Mesenchymal stem cell (in vitro differentiated cells and primary cell): ENCODE measurements around the gene ABCA2.

ENCODE experiments used
- DNase-seq: peaks from one replicate; pipeline ENCODE4 v3.0.0-alpha.2; 2013
- H2AFZ ChIP-seq: one replicate; pipeline ENCODE4 v1.6.1; 2013; ENCODE audit warnings: low read depth, mild to moderate bottlenecking, control low read depth, inconsistent platforms, low read length, moderate library complexity
- H2AK5ac ChIP-seq: 2 replicates; pipeline ENCODE4 v1.6.1; 2013; ENCODE audit warnings: low read length, moderate library complexity, mild to moderate bottlenecking, inconsistent platforms; ENCODE audit not compliant: severe bottlenecking
- H2BK120ac ChIP-seq: one replicate; pipeline ENCODE4 v1.6.1; 2013; ENCODE audit warnings: low read depth, mild to moderate bottlenecking, inconsistent platforms, low read length, moderate library complexity
- H2BK12ac ChIP-seq, 2 experiments: one replicate each; pipeline ENCODE4 v1.6.1; 2013; ENCODE audit warnings: inconsistent platforms in 2 of 2, low read length in 2 of 2, mild to moderate bottlenecking in 2 of 2, moderate library complexity in 2 of 2, control low read depth in 1 of 2
- H2BK15ac ChIP-seq: one replicate; pipeline ENCODE4 v1.6.1; 2013; ENCODE audit warnings: mild to moderate bottlenecking, low read depth, inconsistent platforms; ENCODE audit not compliant: poor library complexity, severe bottlenecking
- H2BK5ac ChIP-seq: 2 replicates; pipeline ENCODE4 v1.6.1; 2013; ENCODE audit warnings: low read depth, mild to moderate bottlenecking, low read length, control low read depth, inconsistent platforms; ENCODE audit not compliant: poor library complexity, severe bottlenecking
- H3K14ac ChIP-seq, 2 experiments: one replicate each; pipeline ENCODE4 v1.6.1; 2013; ENCODE audit warnings: inconsistent platforms in 2 of 2, low read length in 2 of 2, control low read depth in 1 of 2, mild to moderate bottlenecking in 1 of 2, moderate library complexity in 1 of 2
- H3K18ac ChIP-seq, 2 experiments: one replicate each; pipeline ENCODE4 v1.6.1; 2013; ENCODE audit warnings: inconsistent platforms in 2 of 2, low read length in 2 of 2, control low read depth in 1 of 2, low read depth in 1 of 2, mild to moderate bottlenecking in 1 of 2
- H3K23ac ChIP-seq, 2 experiments: one replicate each; pipeline ENCODE4 v1.6.1; 2013; ENCODE audit warnings: inconsistent platforms in 2 of 2, low read length in 2 of 2, mild to moderate bottlenecking in 2 of 2, moderate library complexity in 2 of 2, control low read depth in 1 of 2
- H3K27ac ChIP-seq: 2 replicates; pipeline ENCODE4 v1.5.1; 2013; ENCODE audit warnings: mild to moderate bottlenecking, moderate library complexity, low read length, control low read depth, inconsistent platforms; ENCODE audit not compliant: poor library complexity, severe bottlenecking
- H3K27me3 ChIP-seq, 2 experiments: 2 replicates each; pipeline versions ENCODE4 v1.6.1 to v1.7.0; 2013; ENCODE audit warnings: low read length in 2 of 2, mild to moderate bottlenecking in 2 of 2, moderate library complexity in 2 of 2, control low read depth in 1 of 2, inconsistent platforms in 1 of 2; ENCODE audit not compliant: control insufficient read depth in 1 of 2, insufficient read depth in 1 of 2
- H3K36me3 ChIP-seq, 2 experiments: 2 replicates each; pipeline versions ENCODE4 v1.6.1 to v1.7.0; 2013; ENCODE audit warnings: low read length in 2 of 2, control low read depth in 1 of 2, inconsistent platforms in 1 of 2, low read depth in 1 of 2, mild to moderate bottlenecking in 1 of 2; ENCODE audit not compliant: insufficient read depth in 2 of 2, control insufficient read depth in 1 of 2
- H3K4ac ChIP-seq, 2 experiments: one replicate each; pipeline ENCODE4 v1.6.1; 2013; ENCODE audit warnings: inconsistent platforms in 2 of 2, low read length in 2 of 2, mild to moderate bottlenecking in 2 of 2, moderate library complexity in 2 of 2, control low read depth in 1 of 2, low read depth in 1 of 2
- H3K4me1 ChIP-seq: 2 replicates; pipeline ENCODE4 v1.6.1; 2013; ENCODE audit warnings: low read depth, low read length, control low read depth; ENCODE audit not compliant: control insufficient read depth, insufficient read depth
- H3K4me2 ChIP-seq: 2 replicates; pipeline ENCODE4 v1.6.1; 2013; ENCODE audit warnings: low read length, mild to moderate bottlenecking, inconsistent platforms; ENCODE audit not compliant: poor library complexity, severe bottlenecking
- H3K4me3 ChIP-seq, 2 experiments: 2 replicates each; pipeline versions ENCODE4 v1.5.1 to v1.7.0; 2013; ENCODE audit warnings: low read length in 2 of 2, mild to moderate bottlenecking in 2 of 2, control low read depth in 1 of 2, low read depth in 1 of 2; ENCODE audit not compliant: insufficient read depth in 1 of 2
- H3K79me1 ChIP-seq: replicated peaks from 2 replicates; pipeline ENCODE4 v1.6.1; 2013; ENCODE audit warnings: mild to moderate bottlenecking, control low read depth, low read length, inconsistent platforms; ENCODE audit not compliant: poor library complexity, severe bottlenecking
- H3K9ac ChIP-seq: 2 replicates; pipeline ENCODE4 v1.7.0; 2013; ENCODE audit warnings: mild to moderate bottlenecking, low read length, moderate library complexity
- H3K9me3 ChIP-seq: 2 replicates; pipeline ENCODE4 v1.7.0; 2013; ENCODE audit warnings: mild to moderate bottlenecking, low read length; ENCODE audit not compliant: control insufficient read depth
- H4K8ac ChIP-seq: one replicate; pipeline ENCODE4 v1.6.1; 2013; ENCODE audit warnings: inconsistent platforms, mild to moderate bottlenecking, low read length, moderate library complexity
- H4K91ac ChIP-seq: one replicate; pipeline ENCODE4 v1.6.1; 2013; ENCODE audit warnings: mild to moderate bottlenecking, low read length, inconsistent platforms
- WGBS: methylation state at CpG from one replicate; pipeline ENCODE4 v1.1.7; 2013; ENCODE audit warnings: mixed read lengths; 5-methylcytosine and 5-hydroxymethylcytosine counted together

ABCA2 gene

DNA sequence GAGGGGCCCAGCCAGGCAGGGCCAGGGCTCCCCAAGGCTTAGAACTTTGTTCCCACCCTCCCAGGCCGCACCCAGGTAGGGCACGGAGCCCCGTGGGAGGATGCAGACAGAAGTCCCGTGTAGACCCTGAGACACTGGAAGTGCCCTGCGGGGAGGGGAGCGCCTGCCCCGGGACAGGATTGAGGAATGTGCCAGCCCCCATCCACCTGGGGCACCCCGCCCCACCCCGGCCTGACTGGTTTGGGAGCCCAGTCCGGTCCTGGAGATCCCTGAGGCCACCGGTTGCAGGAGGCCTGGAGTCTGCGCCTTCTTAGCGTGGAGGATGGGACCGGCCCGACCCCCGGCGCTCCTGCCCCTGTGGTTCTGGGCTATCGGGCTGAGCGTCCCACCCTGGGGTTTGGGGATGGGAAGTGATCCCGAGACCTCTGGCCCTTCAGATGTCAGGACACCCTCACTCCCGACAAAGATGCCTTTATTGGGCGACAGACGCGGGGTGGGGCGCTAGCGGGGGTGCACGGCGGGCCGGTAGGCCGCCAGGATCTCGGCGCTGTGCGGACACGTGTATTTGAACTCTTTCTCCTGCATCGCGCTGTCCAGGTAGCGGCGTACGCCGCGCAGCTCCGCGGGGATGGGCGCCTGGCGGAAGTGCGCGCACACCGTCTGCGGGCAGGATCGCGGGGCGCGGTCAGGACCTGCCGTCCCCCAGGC is 33.7 kb downstream of the ABCA2 start:
- Histone ChIP-seq H2BK5ac (no peak overlapping the region), H4K8ac (no peak overlapping the region), H3K23ac (no peak overlapping the region), H2BK15ac (no peak overlapping the region), H2AFZ (no peak overlapping the region), H2BK12ac (no peak overlapping the region), H4K91ac (no peak overlapping the region), H3K9me3 (no peaks in the 10 kb centered on the region), H3K4me2 (no peak overlapping the region), H3K27ac (no peak overlapping the region), H3K4me3 (no peak overlapping the region), H3K18ac (no peak overlapping the region), H3K4ac (no peak overlapping the region), H2BK120ac (no peak overlapping the region), H3K36me3 (peaks cover 0 to 28% of the 10 kb centered on the region in 2 experiments), H3K14ac (no peak overlapping the region), H3K27me3 (peaks cover 0 to 5% of the 10 kb centered on the region in 2 experiments), H3K9ac (no peak overlapping the region), H3K4me1 (peaks cover 50% of the 10 kb centered on the region), H2AK5ac (no peak overlapping the region), H3K79me1 (peaks cover 15% of the 10 kb centered on the region)
- WGBS, result 91% methylated on average over 54 of the region's 54 CpGs
- DNase-seq, result no peak

DNA sequence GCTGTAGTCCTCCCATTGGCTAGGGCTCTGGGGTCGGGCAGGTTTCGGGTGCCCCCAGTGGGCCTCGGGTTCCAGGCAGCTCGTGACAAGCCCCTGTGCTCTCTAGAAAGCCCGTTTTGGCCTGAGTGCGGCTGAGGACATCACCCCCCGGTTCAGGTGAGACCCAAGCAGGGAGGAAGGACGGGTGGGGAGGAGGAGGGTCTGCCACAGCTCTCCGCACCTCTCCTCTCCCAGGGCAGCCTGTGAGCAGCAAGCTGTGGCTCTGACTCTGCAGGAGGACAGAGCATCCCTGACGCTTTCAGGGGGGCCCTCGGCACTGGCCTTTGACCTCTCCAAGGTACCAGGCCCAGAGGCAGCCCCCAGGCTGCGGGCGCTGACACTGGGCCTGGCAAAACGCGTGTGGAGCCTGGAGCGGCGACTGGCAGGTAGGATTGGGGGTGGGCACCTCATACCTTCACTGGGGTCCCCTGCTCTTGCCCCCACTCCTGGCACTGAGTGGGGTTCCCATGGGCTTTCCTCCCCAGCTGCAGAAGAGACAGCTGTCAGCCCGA is 35.1 kb downstream of the ABCA2 start:
- peaks cover 0 to 5% of the 10 kb centered on the region in 2 experiments for H3K27me3 ChIP-seq
- no peak overlapping the region for H2AK5ac ChIP-seq
- H2BK15ac ChIP-seq, result no peak overlapping the region
- H3K23ac ChIP-seq, result no peak overlapping the region
- H3K9me3 ChIP-seq, result no peaks in the 10 kb centered on the region
- peak overlapping the region in 1 of 2 experiments; percentile 32 for H3K4ac ChIP-seq
- DNase-seq, result no peak
- no peak overlapping the region for H2BK5ac ChIP-seq
- H3K79me1 ChIP-seq, result peaks cover 15% of the 10 kb centered on the region
- no peak overlapping the region for H2AFZ ChIP-seq
- peaks cover 42% of the 10 kb centered on the region for H3K4me1 ChIP-seq
- H2BK12ac ChIP-seq, result no peak overlapping the region
- H2BK120ac ChIP-seq, result no peak overlapping the region
- peaks cover 0 to 28% of the 10 kb centered on the region in 2 experiments for H3K36me3 ChIP-seq
- peak overlapping the region; percentile 78 to 87 for H3K4me3 ChIP-seq
- H4K91ac ChIP-seq, result peak overlapping the region; percentile 48
- peak overlapping the region in 1 of 2 experiments; percentile 9 for H3K14ac ChIP-seq
- H3K27ac ChIP-seq, result no peak overlapping the region
- 57% methylated on average over 14 of the region's 18 CpGs for WGBS
- peak overlapping the region in 1 of 2 experiments; percentile 32 for H3K18ac ChIP-seq
- H4K8ac ChIP-seq, result no peak overlapping the region
- H3K9ac ChIP-seq, result peak overlapping the region; percentile 81
- peak overlapping the region; percentile 68 for H3K4me2 ChIP-seq

DNA sequence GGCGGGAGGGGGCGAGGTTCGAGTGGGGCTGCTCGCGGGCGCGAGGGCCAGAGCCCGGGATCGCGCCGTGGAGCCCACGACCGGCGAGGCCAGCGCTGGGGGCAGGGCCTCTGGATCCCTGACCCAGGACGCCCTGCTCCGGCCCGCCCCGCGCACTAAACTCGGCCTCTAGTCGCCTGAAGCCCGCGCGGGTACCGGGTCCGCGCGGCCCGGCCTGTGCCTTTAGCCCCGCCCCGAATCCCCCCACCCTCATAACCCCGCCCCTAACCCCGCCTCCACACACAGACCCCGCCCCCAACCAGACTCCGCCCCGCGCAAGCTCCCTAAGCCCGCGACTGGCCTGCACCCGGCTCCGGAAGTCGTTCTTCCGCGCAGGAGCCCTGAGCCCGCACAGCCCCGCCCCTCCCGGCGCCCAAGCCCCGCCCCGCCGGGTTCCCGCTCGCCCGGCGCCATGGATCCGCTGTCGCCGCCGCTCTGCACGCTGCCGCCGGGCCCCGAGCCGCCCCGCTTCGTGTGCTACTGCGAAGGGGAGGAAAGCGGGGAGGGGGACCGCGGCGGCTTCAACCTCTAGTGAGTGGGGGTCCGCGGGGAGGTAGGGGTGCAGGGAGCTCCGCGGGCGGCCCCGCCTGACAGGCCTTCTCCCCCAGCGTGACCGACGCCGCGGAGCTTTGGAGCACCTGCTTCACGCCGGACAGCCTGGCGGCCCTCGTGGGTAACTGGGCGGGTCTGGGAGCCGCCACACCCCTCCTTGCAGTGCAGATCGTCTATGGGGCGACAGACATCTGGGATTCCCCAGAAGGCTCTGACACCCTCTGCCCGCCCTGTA is 35.8 kb downstream of the ABCA2 start, which contains the start of gene PAXX:
TSS of gene PAXX (plus strand) at position 430 of the 826 bp plus-strand sequence. CDS start at position 452, 22 bp downstream.
- Histone ChIP-seq H4K8ac (peak within 1 kb of the TSS; percentile 90), H3K14ac (peak within 1 kb of the TSS in 1 of 2 experiments; percentile 9), H3K27ac (no peak within 1 kb of the TSS), H2AFZ (no peak within 1 kb of the TSS), H2BK5ac (no peak within 1 kb of the TSS), H3K4me3 (peak within 1 kb of the TSS; percentile 78 to 87), H2BK12ac (no peak within 1 kb of the TSS), H2AK5ac (no peak within 1 kb of the TSS), H3K18ac (peak within 1 kb of the TSS; percentile 77 to 80), H3K4me2 (peak within 1 kb of the TSS; percentile 68), H2BK15ac (peak within 1 kb of the TSS; percentile 82), H4K91ac (peak within 1 kb of the TSS; percentile 81), H3K36me3 (peaks cover 0 to 28% of the 10 kb centered on the region in 2 experiments), H3K23ac (no peak within 1 kb of the TSS), H3K9me3 (no peaks in the 10 kb centered on the region), H3K27me3 (peaks cover 0 to 4% of the 10 kb centered on the region in 2 experiments), H3K79me1 (peaks cover 15% of the 10 kb centered on the region), H2BK120ac (peak within 1 kb of the TSS; percentile 54), H3K4ac (peak within 1 kb of the TSS in 1 of 2 experiments; percentile 78), H3K4me1 (peaks cover 35% of the 10 kb centered on the region), H3K9ac (peak within 1 kb of the TSS; percentile 81)
- under 1% methylated on average over 56 of the region's 92 CpGs for WGBS
- peak; percentile 88 for DNase-seq
